ENCODE data around the gene TOR1A. TPM values are rescaled to one million over a fixed set of nuclear protein-coding genes. Genes with fewer than 3 reads are reported as not detected.

TOR1A gene
- total RNA-seq, 1 donor from 2014 or later = 35.5 TPM

GRCh38 chr9:129839324-129840023 is 15.5 kb upstream of the TOR1A start:
- DNase-seq (no peak), ATAC-seq (no peak)
- Histone ChIP-seq H3K27ac (no peak overlapping the region), H3K36me3 (no peaks in the 10 kb centered on the region), H3K4me3 (no peak overlapping the region), H3K4me1 (peaks cover 12% of the 10 kb centered on the region), H3K9me3 (no peaks in the 10 kb centered on the region), H3K27me3 (no peaks in the 10 kb centered on the region)
- no peak for TF ChIP-seq CTCF (IDR thresholded peaks at IDR 0.05)
- intact Hi-C loops (cut with DNase I) = no loop called here

DNA sequence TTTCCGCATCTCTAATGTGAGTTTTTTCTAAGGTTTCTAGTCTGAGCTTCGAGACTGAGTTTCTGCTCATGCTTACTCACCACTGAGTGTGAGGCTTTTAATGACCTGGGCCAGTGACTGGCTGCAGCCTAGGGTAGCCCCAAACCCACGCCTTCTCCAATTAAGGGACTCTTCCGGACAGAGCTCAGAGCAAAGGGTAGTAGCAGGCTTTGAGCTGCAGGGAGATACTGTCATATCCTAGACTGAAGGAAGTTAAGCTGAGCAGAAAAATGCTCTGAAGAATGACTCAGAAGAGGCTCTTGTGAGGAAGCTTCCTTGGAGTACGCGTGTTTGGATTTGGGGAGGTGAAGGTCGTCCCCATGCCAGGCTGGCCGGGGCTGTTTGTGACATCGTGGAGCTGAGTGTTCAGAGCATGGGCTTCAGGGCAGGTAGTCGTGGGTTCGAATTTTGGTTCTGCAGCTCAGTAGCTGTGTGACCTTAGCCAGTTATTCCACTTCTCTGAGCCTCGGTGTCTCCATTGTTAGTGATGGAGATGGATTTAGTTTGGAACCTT is 14.8 kb upstream of the TOR1A start:
- H3K9me3 ChIP-seq = no peaks in the 10 kb centered on the region
- H3K4me3 ChIP-seq = no peak overlapping the region
- H3K4me1 ChIP-seq = peaks cover 17% of the 10 kb centered on the region
- H3K27ac ChIP-seq = no peak overlapping the region
- DNase-seq = no peak
- intact Hi-C loops (cut with DNase I) = no loop called here
- no peak for ATAC-seq
- no peak for TF ChIP-seq CTCF (IDR thresholded peaks at IDR 0.05)
- no peaks in the 10 kb centered on the region for H3K27me3 ChIP-seq
- no peaks in the 10 kb centered on the region for H3K36me3 ChIP-seq

DNA sequence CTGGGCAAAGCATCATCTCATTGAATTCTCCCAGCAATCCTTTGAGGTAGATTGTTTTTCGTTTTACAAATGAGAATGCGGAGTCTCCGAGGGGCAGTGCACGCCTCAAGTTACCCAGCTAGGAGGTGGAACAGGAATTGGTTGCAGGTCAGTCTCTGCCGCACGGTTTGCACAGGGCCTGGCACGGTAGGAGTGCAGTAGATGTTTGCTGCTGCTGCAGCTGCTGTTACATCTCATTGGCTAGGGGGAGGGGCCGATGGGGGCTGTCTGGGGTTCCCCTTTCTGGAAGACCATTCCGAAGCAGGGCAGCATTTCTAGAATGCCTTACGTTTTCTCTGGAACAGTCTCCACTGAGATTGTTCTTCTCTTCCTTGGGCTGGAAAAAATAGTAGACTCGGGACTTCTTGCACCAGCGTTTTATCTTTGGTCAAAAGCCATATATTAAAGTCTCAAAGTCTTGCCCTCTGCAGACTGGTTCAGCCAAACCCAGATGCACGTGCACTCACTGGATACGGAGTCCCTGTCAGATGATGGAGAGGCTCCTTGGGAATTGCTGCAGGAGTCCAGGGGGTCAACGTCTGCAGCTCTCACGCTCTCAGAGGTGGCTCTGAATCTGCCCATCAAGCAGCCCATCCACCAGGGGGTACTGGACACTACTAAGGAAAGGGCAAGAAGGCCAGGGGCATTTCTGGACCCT is 12.5 kb upstream of the TOR1A start:
- DNase-seq (no peak), ATAC-seq (no peak)
- Histone ChIP-seq H3K27me3 (no peaks in the 10 kb centered on the region), H3K4me1 (peaks cover 20% of the 10 kb centered on the region), H3K9me3 (no peaks in the 10 kb centered on the region), H3K27ac (no peak overlapping the region), H3K36me3 (peaks cover 19% of the 10 kb centered on the region), H3K4me3 (peak overlapping the region; percentile 79)
- TF ChIP-seq CTCF (IDR thresholded peaks at IDR 0.05) = no peak
- intact Hi-C loops (cut with DNase I) = no loop called here

DNA sequence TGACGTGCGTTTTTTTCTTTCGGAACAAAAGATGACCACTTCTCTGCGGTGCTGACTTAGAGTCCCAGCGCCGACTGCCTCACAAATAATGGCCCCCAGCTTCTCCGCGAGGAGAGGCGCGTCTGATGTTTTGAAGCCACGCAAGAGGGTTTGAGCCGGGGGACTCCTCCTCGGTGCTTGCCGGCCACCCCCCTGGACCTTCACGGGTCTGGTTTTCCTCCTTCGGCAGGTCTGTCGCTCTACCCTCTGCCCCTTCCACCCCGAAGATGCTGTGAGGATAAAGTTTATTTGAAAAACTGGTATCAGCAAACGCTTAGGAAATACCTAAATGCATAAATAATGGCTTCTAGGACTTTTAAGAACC is 11.9 kb upstream of the TOR1A start:
- DNase-seq (no peak), ATAC-seq (no peak)
- Histone ChIP-seq H3K4me3 (peak overlapping the region; percentile 79), H3K9me3 (no peaks in the 10 kb centered on the region), H3K4me1 (peaks cover 20% of the 10 kb centered on the region), H3K27ac (peak overlapping the region; percentile 90), H3K27me3 (no peaks in the 10 kb centered on the region), H3K36me3 (peaks cover 25% of the 10 kb centered on the region)
- intact Hi-C loops (cut with DNase I) = no loop called here
- TF ChIP-seq CTCF (IDR thresholded peaks at IDR 0.05) = no peak

- Histone ChIP-seq H3K36me3 (peaks cover 30% of the 10 kb centered on the region), H3K4me3 (peak within 1 kb of the TSS; percentile 79), H3K4me1 (peaks cover 20% of the 10 kb centered on the region), H3K27ac (peak within 1 kb of the TSS; percentile 90), H3K27me3 (no peaks in the 10 kb centered on the region), H3K9me3 (no peaks in the 10 kb centered on the region)
- no peak for TF ChIP-seq CTCF (IDR thresholded peaks at IDR 0.05)
- ATAC-seq (peak; percentile 100), DNase-seq (peak; percentile 99)
- intact Hi-C loops (cut with DNase I) = no loop called here
Measured at GRCh38 chr9:129835128-129835859, 11.4 kb upstream of the TOR1A start, which contains the start of the genes C9orf78 and USP20. TSS of gene C9orf78 (minus strand) at chr9:129835275. CDS start at chr9:129835221, 54 bp downstream. TSS of gene USP20 (plus strand) at chr9:129835458. CDS start at chr9:129852556, 17,098 bp downstream.

Data from upper lobe of right lung (tissue), 1 donor.